Activated CD8-positive, alpha-beta T cell treated with anti-CD3 and anti-CD28 coated beads for 36 hours (primary cell): Measurements from ENCODE around the gene CACHD1. TPM values are rescaled to one million over a fixed set of nuclear protein-coding genes. Genes with fewer than 3 reads are reported as not detected.

Experiments used
- ATAC-seq: fragments of 200-7000 bp; cut with Tn5 transposase; one replicate; pipeline ENCODE4 v1.10.0; 2021; ENCODE audit warnings: mild to moderate bottlenecking, moderate library complexity
- CTCF ChIA-PET: fragments of 350-600 bp; sonication (Branson Sonifier 250); formaldehyde crosslinking; loops from one replicate; lab custom pipeline; 2021; ENCODE audit warnings: antibody characterized with exemption; lab: Charles Lee
- POLR2A ChIA-PET: fragments of 350-600 bp; sonication (Branson Sonifier 250); formaldehyde crosslinking; loops from one replicate; lab custom pipeline; 2021; ENCODE audit warnings: antibody characterized with exemption; lab: Charles Lee
- DNase-seq: peaks from one replicate; pipeline ENCODE4 v3.0.0-alpha.2; 2020
- H3K27ac Mint-ChIP-seq: one replicate; pipeline ENCODE4 v1.8.0; 2021; ENCODE audit warnings: mild to moderate bottlenecking, mixed read lengths
- H3K27me3 Mint-ChIP-seq: one replicate; pipeline ENCODE4 v1.8.0; 2021; ENCODE audit warnings: mixed read lengths
- H3K36me3 Mint-ChIP-seq: one replicate; pipeline ENCODE4 v1.8.0; 2021; ENCODE audit warnings: low read depth, mixed read lengths
- H3K4me1 Mint-ChIP-seq: one replicate; pipeline ENCODE4 v1.8.0; 2021; ENCODE audit warnings: low read depth, mixed read lengths
- H3K4me3 Mint-ChIP-seq: one replicate; pipeline ENCODE4 v1.8.0; 2021; ENCODE audit warnings: mild to moderate bottlenecking, moderate library complexity, mixed read lengths
- H3K9me3 Mint-ChIP-seq: one replicate; pipeline ENCODE4 v1.8.0; 2021; ENCODE audit warnings: mixed read lengths
- intact Hi-C: fragments of 100-400 bp; cut with micrococcal nuclease; formaldehyde crosslinking; loops from one replicate; pipeline ENCODE4 v1.10.0; 2022
- total RNA-seq, 2 experiments: library from RNA; stranded (reverse); gene quantifications; one replicate each; pipeline ENCODE4 v1.2.3, GENCODE V29; 2021
- TF ChIP-seq, protein P1 (sequence below): fragments of 200-600 bp; IDR thresholded peaks from one replicate; pipeline ENCODE4 v1.8.0; 2022; ENCODE audit warnings: antibody characterized with exemption, mild to moderate bottlenecking

CACHD1 gene
- total RNA-seq, 2 experiments from 2014 or later: 2.2 to 2.5 TPM

DNA sequence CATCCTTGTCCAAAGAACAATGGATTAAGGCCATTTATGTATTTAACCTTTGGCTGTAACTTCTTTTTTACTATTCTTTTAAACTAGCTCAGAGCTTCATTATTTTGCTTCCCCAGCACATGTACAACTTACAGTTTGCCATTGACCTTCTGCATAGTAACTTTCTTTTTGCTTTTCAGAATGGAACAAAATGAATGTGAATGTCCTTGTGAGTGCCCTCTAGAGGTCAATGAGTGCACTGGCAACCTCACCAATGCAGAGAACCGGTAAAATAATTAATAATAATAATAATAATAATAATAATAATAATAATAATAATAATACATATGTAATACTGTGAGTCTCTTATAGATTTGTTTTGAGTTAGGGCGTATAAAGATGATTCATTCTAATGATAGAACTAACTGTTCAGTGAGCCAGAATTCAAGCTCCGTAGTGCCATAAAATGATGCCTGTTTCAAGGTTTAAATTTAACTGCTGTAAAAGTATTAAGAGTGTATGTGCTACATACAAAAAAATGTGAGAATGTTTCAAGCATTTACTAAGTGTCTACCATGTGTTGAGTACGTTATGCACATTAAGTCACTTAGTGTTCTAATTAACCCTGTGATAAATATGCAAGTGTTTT, 205.9 kb downstream of the CACHD1 start:
- Mint-ChIP-seq H3K4me1 (no peaks in the 10 kb centered on the region), H3K9me3 (no peaks in the 10 kb centered on the region), H3K27ac (no peak overlapping the region), H3K36me3 (no peaks in the 10 kb centered on the region), H3K27me3 (no peaks in the 10 kb centered on the region), H3K4me3 (no peak overlapping the region)
- TF ChIP-seq, protein P1, sequence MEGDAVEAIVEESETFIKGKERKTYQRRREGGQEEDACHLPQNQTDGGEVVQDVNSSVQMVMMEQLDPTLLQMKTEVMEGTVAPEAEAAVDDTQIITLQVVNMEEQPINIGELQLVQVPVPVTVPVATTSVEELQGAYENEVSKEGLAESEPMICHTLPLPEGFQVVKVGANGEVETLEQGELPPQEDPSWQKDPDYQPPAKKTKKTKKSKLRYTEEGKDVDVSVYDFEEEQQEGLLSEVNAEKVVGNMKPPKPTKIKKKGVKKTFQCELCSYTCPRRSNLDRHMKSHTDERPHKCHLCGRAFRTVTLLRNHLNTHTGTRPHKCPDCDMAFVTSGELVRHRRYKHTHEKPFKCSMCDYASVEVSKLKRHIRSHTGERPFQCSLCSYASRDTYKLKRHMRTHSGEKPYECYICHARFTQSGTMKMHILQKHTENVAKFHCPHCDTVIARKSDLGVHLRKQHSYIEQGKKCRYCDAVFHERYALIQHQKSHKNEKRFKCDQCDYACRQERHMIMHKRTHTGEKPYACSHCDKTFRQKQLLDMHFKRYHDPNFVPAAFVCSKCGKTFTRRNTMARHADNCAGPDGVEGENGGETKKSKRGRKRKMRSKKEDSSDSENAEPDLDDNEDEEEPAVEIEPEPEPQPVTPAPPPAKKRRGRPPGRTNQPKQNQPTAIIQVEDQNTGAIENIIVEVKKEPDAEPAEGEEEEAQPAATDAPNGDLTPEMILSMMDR: peak; percentile 79
- POLR2A ChIA-PET: interaction anchor here (0.6 kb wide), 1 partner anchor 201 kb away, joined by 3 read pairs; no protein-coding TSS in a partner anchor
- intact Hi-C loops: no loop called here
- DNase-seq (no peak), ATAC-seq (no peak)
- CTCF ChIA-PET: interaction anchor here (0.6 to 2.7 kb wide), 28 partner anchors 9 to 427 kb away, joined by 3 to 21 read pairs (median 4); no protein-coding TSS in a partner anchor

DNA sequence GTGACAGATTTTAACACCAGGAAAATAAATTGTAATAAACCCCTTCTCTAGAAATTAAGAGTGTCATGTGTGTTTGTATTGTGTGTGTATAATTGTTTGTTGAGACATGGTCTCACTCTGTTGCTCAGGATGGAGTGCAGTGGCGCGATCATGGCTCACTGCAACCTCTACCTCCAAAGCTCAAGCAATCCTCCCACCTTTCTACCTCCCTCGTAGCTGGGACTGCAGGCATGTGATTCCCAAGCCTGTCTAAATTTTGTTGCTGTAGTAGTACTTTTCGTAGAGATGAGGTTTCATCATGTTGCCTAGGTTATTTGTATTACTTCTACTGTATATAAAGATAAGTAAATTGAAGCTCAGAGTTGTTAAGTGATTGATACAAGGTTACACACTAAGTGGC, 206.5 kb downstream of the CACHD1 start:
- TF ChIP-seq, protein P1: no peak
- H3K27me3 Mint-ChIP-seq: no peaks in the 10 kb centered on the region
- intact Hi-C loops: no loop called here
- H3K27ac Mint-ChIP-seq: no peak overlapping the region
- ATAC-seq: no peak
- DNase-seq: no peak
- no peaks in the 10 kb centered on the region for H3K4me1 Mint-ChIP-seq
- ChIA-PET CTCF (interaction anchor here (0.6 to 2.7 kb wide), 20 partner anchors 8 to 408 kb away, joined by 3 to 15 read pairs (median 4); no protein-coding TSS in a partner anchor), POLR2A (no interaction called here)
- H3K4me3 Mint-ChIP-seq: no peak overlapping the region
- no peaks in the 10 kb centered on the region for H3K36me3 Mint-ChIP-seq
- H3K9me3 Mint-ChIP-seq: no peaks in the 10 kb centered on the region

DNA sequence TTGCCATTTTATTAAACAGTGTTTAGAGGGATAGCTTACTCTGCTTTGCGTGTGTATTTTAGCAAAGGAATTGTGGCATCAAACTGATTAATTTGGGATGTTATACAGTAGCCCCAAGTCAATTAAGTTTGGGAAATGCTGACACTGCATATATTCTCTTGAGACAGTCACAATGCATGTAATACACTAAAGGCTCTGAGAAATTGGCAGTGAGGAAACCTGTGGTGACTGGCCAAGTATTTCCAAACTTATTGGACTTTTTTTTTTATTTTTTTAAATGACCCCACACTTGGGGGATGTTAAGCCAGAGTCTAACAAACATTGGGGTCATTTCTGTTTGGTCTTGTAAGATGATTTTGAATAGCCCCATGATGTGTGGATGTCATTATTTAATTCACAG, 207.6 kb downstream of the CACHD1 start:
- H3K4me3 Mint-ChIP-seq: no peak overlapping the region
- H3K27me3 Mint-ChIP-seq: no peaks in the 10 kb centered on the region
- H3K36me3 Mint-ChIP-seq: no peaks in the 10 kb centered on the region
- CTCF ChIA-PET: interaction anchor here (0.6 to 2.0 kb wide), 8 partner anchors 14 to 431 kb away, joined by 3 to 8 read pairs (median 4); no protein-coding TSS in a partner anchor
- DNase-seq (no peak), ATAC-seq (no peak)
- POLR2A ChIA-PET: no interaction called here
- no peak overlapping the region for H3K27ac Mint-ChIP-seq
- H3K4me1 Mint-ChIP-seq: no peaks in the 10 kb centered on the region
- H3K9me3 Mint-ChIP-seq: no peaks in the 10 kb centered on the region
- intact Hi-C loops: no loop called here
- TF ChIP-seq, protein P1: no peak

GRCh38 chr1:64678366-64678765, 208.4 kb downstream of the CACHD1 start:
- Mint-ChIP-seq H3K27ac (no peak overlapping the region), H3K4me3 (no peak overlapping the region), H3K9me3 (no peaks in the 10 kb centered on the region), H3K27me3 (no peaks in the 10 kb centered on the region), H3K36me3 (no peaks in the 10 kb centered on the region), H3K4me1 (no peaks in the 10 kb centered on the region)
- TF ChIP-seq, protein P1: no peak
- DNase-seq: no peak
- ChIA-PET POLR2A (no interaction called here), CTCF (interaction anchor here (0.6 to 1.6 kb wide), 5 partner anchors 8 to 396 kb away, joined by 3 to 6 read pairs (median 3); no protein-coding TSS in a partner anchor)
- no peak for ATAC-seq
- intact Hi-C loops: no loop called here

DNA sequence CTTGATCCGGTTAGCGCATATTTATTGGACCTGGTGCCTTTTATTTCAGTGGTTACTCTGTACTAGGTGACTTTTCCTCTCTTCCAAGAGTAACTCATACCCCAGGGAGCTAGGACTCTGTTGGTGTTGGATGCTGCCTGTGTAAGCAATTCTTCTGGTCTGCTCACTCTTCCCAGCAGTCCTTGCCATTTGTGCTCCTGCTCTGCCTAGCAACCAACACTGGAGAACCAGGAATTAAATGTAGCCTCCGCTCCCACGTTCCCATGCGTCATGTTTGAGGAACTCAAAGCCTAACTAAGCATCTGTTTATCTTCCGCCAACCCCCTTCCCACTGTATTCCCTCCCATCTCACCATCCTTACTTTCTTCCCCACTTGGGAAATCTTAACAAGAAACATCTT, 209.2 kb downstream of the CACHD1 start:
- Mint-ChIP-seq H3K36me3 (no peaks in the 10 kb centered on the region), H3K27me3 (no peaks in the 10 kb centered on the region), H3K4me1 (no peaks in the 10 kb centered on the region), H3K4me3 (no peak overlapping the region), H3K27ac (no peak overlapping the region), H3K9me3 (no peaks in the 10 kb centered on the region)
- no peak for DNase-seq
- CTCF ChIA-PET: interaction anchor here (1.4 to 1.6 kb wide), 3 partner anchors 9 to 146 kb away, joined by 3 to 6 read pairs (median 5); no protein-coding TSS in a partner anchor
- POLR2A ChIA-PET: no interaction called here
- TF ChIP-seq, protein P1: no peak
- ATAC-seq: no peak
- intact Hi-C loops: no loop called here
